ENCODE measurements around the gene FAM124A. TPM values are rescaled to one million over a fixed set of nuclear protein-coding genes. Genes with fewer than 3 reads are reported as not detected.
A peak's percentile ranks its signal among the peaks of the same experiment; 100 is the strongest.

The FAM124A gene
- total and polyA plus RNA-seq, 10 of the 15 experiments (the other 5 are each of a cell fraction or from before 2014, with no cell fraction given): not detected

GRCh38 chr13:51297556-51297955 lies 75.4 kb downstream of the FAM124A start:
- Histone ChIP-seq H3K4me1 (ENCODE audit: control insufficient read depth, insufficient read depth, low read length) (no peaks in the 10 kb centered on the region), H3K27ac (ENCODE audit: control insufficient read depth, insufficient read depth) (no peak overlapping the region), H3K4me3 (no peak overlapping the region), H3K9me3 (replicated peaks; ENCODE audit: control insufficient read depth, insufficient read depth, low read length) (no peaks in the 10 kb centered on the region), H3K9ac (ENCODE audit: control insufficient read depth, insufficient read depth, low read length) (no peak overlapping the region), H2AFZ (ENCODE audit: control insufficient read depth, low read depth, low read length) (no peak overlapping the region), H3K27me3 (replicated peaks in 1 of 2; ENCODE audit: control insufficient read depth in 2 of 2, insufficient read depth in 2 of 2, low read length in 1 of 2) (no peaks in the 10 kb centered on the region), H3K79me2 (ENCODE audit: control insufficient read depth, insufficient read depth, low read length) (no peaks in the 10 kb centered on the region), H3K36me3 (ENCODE audit: control insufficient read depth in 2 of 2, insufficient read depth in 2 of 2, low read length in 1 of 2) (no peaks in the 10 kb centered on the region), H3K4me2 (ENCODE audit: control insufficient read depth, insufficient read depth) (no peak overlapping the region), H4K20me1 (ENCODE audit: control insufficient read depth, insufficient read depth) (no peaks in the 10 kb centered on the region)
- no TSS peak for BruUV-seq (replicated peaks)
- FAIRE-seq (no peak), ATAC-seq (peak; percentile 57; the same call in 2 of the 3 replicates), DNase-seq (ENCODE audit: low read depth, low spot score) (no peak)
- intact Hi-C loops (cut with micrococcal nuclease; ENCODE audit: unreplicated experiment): no loop called here
- TF ChIP-seq RAD21 (IDR thresholded peaks at IDR 0.05; ENCODE audit: insufficient read depth, low read depth, low read length) (peak; percentile 41; the same call in 1 of the 2 replicates), CBX3 (IDR thresholded peaks at IDR 0.05; ENCODE audit: borderline replicate concordance, low read depth) (no peak), YY1 (IDR thresholded peaks at IDR 0.05; ENCODE audit: low read depth, low read length) (0 out of 2 replicates have a peak, but pooled peaks have one; percentile 23), CTCF (IDR thresholded peaks at IDR 0.05 in 2 of 3, conservative IDR thresholded peaks at IDR 0.05 in 1 of 3; ENCODE audit: control insufficient read depth in 2 of 3, extremely low read depth in 1 of 3, insufficient read depth in 1 of 3, low read depth in 3 of 3, low read length in 3 of 3) (peak; percentile 7 to 24 (median 15); a peak in 1 of 6 replicates), SMAD1 (IDR thresholded peaks at IDR 0.05; ENCODE audit: low read depth, partially characterized antibody) (no peak), ZBTB11 (CRISPR knock-in tag; IDR thresholded peaks at IDR 0.05) (no peak), NBN (IDR thresholded peaks at IDR 0.05) (no peak), NR2F1 (conservative IDR thresholded peaks at IDR 0.05) (no peak)
- ChIA-PET SMC1A (ENCODE audit: uncharacterized antibody, unreplicated experiment) (interaction anchor here (1.1 to 4.1 kb wide), 7 partner anchors 10 to 500 kb away, joined by 3 to 28 read pairs (median 4); no protein-coding TSS in a partner anchor), POLR2A (interaction anchor here (0.5 kb wide), 1 partner anchor 460 kb away, joined by 3 read pairs; no protein-coding TSS in a partner anchor), RAD21 (ENCODE audit: unreplicated experiment) (interaction anchor here (1.0 to 3.9 kb wide), 4 partner anchors 11 to 500 kb away, joined by 3 to 19 read pairs (median 4); no protein-coding TSS in a partner anchor), CTCF (interaction anchor here (0.9 to 3.2 kb wide), 6 partner anchors 11 to 500 kb away, joined by 3 to 25 read pairs (median 4); no protein-coding TSS in a partner anchor)
- 62% methylated on average over 2 of the region's 2 CpGs for WGBS (ENCODE audit: insufficient coverage, insufficient replicate concordance, low lambda C conversion rate, missing lambda C conversion rate)
- in situ Hi-C loops (cut with MboI): no loop called here

All from GM12878 (cell line).